Measurements from ENCODE around the gene GNB5.

Gene GNB5

GRCh38 chr15:52204657-52205056 lies 13.5 kb upstream of the GNB5 start:
- Histone ChIP-seq H3K4me3 (ENCODE audit: low read depth, low read length) (no peak overlapping the region), H3K36me3 (ENCODE audit: control insufficient read depth, insufficient read depth, low read length) (peaks cover 9% of the 10 kb centered on the region), H3K9ac (ENCODE audit: low read depth, low read length) (no peak overlapping the region)

GRCh38 chr15:52200831-52201365 lies 9.7 kb upstream of the GNB5 start:
- H3K36me3 ChIP-seq (ENCODE audit: control insufficient read depth, insufficient read depth, low read length): peaks cover 9% of the 10 kb centered on the region
- H3K4me1 ChIP-seq (ENCODE audit: control insufficient read depth, insufficient read depth, low read length): no peaks in the 10 kb centered on the region
- H3K9me3 ChIP-seq (ENCODE audit: control insufficient read depth, insufficient read depth, low read length): no peaks in the 10 kb centered on the region
- no peaks in the 10 kb centered on the region for H3K27me3 ChIP-seq (ENCODE audit: control insufficient read depth, insufficient read depth, low read length)
- no peak overlapping the region for H3K4me3 ChIP-seq (ENCODE audit: low read depth, low read length)
- no peak overlapping the region for H3K9ac ChIP-seq (ENCODE audit: low read depth, low read length)

More at GRCh38 chr15:52204657-52205056, 13.5 kb upstream of the GNB5 start:
- Histone ChIP-seq H3K9me3 (ENCODE audit: control insufficient read depth, insufficient read depth, low read length) (no peaks in the 10 kb centered on the region), H3K4me1 (ENCODE audit: control insufficient read depth, insufficient read depth, low read length) (no peaks in the 10 kb centered on the region), H3K27me3 (ENCODE audit: control insufficient read depth, insufficient read depth, low read length) (no peaks in the 10 kb centered on the region)

DNA sequence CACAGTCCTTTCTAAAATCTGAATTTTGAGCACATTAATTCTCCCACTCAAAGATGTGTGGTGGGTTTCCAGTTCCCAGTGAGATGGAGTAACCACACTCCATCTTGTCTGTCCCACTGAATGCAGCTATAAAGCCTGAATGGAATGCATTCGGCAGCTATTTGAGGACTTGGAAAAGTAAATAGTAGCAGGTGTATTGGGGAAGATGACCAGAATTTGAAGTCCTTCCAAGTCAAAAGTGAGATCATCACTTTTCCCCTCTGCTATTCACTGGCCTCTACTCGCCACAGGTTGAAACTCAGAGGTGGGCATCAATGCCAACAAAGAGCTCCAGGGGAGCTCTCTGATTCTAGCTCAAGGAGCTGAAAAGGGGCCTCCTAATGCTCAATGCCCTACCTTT lies 8.1 kb upstream of the GNB5 start:
- H3K9ac ChIP-seq (ENCODE audit: low read depth, low read length): no peak overlapping the region
- no peaks in the 10 kb centered on the region for H3K27me3 ChIP-seq (ENCODE audit: control insufficient read depth, insufficient read depth, low read length)
- H3K4me1 ChIP-seq (ENCODE audit: control insufficient read depth, insufficient read depth, low read length): no peaks in the 10 kb centered on the region
- H3K36me3 ChIP-seq (ENCODE audit: control insufficient read depth, insufficient read depth, low read length): peaks cover 4% of the 10 kb centered on the region
- no peak overlapping the region for H3K4me3 ChIP-seq (ENCODE audit: low read depth, low read length)
- H3K9me3 ChIP-seq (ENCODE audit: control insufficient read depth, insufficient read depth, low read length): no peaks in the 10 kb centered on the region

DNA sequence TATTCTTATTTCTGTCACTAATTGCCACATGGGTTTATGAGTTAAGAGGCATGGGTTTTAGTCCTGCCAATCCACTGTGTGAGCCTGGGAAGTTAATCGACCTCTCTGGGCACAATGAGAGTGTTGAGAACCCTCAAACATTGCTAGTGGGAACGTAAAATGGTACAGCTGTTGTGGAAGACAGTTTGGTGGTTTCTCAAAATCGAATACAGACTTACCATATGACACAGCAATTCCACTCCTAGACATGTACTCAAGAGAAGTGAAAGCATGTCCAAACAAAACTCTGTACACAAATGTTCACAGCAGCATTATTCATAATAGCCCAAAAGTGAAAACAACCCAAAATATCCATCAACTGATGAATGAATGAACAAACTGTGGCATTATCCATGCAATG lies 5.7 kb upstream of the GNB5 start:
- Histone ChIP-seq H3K9ac (ENCODE audit: low read depth, low read length) (no peak overlapping the region), H3K4me1 (ENCODE audit: control insufficient read depth, insufficient read depth, low read length) (no peaks in the 10 kb centered on the region), H3K27me3 (ENCODE audit: control insufficient read depth, insufficient read depth, low read length) (no peaks in the 10 kb centered on the region), H3K4me3 (ENCODE audit: low read depth, low read length) (no peak overlapping the region), H3K36me3 (ENCODE audit: control insufficient read depth, insufficient read depth, low read length) (peaks cover 4% of the 10 kb centered on the region), H3K9me3 (ENCODE audit: control insufficient read depth, insufficient read depth, low read length) (no peaks in the 10 kb centered on the region)

- no peaks in the 10 kb centered on the region for H3K27me3 ChIP-seq (ENCODE audit: control insufficient read depth, insufficient read depth, low read length)
- H3K4me3 ChIP-seq (ENCODE audit: low read depth, low read length): no peak overlapping the region
- H3K36me3 ChIP-seq (ENCODE audit: control insufficient read depth, insufficient read depth, low read length): no peaks in the 10 kb centered on the region
- no peaks in the 10 kb centered on the region for H3K9me3 ChIP-seq (ENCODE audit: control insufficient read depth, insufficient read depth, low read length)
- no peak overlapping the region for H3K9ac ChIP-seq (ENCODE audit: low read depth, low read length)
- H3K4me1 ChIP-seq (ENCODE audit: control insufficient read depth, insufficient read depth, low read length): no peaks in the 10 kb centered on the region
Measured at GRCh38 chr15:52193791-52194190, 2.6 kb upstream of the GNB5 start.

DNA sequence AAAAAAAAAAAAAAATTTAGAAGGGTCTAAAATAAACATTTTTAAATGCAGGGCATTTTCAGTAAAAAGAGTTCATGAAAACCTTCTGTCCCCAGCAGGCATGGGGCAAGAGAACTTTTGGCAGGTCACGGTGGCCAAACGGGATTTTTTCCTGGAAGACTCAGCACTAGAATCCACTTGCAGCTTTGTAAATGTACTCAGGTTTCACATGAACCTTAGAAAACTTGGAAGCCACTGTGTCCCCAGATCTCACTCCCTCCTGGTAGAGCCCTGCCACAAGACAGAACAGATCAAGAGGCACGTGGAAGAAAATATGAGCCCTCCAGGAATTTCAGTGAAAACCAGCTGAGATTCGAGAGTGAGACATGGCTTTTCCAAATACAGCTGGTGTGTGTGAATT lies 2.1 kb upstream of the GNB5 start:
- H3K4me1 ChIP-seq (ENCODE audit: control insufficient read depth, insufficient read depth, low read length): no peaks in the 10 kb centered on the region
- H3K4me3 ChIP-seq (ENCODE audit: low read depth, low read length): no peak overlapping the region
- no peak overlapping the region for H3K9ac ChIP-seq (ENCODE audit: low read depth, low read length)
- no peaks in the 10 kb centered on the region for H3K27me3 ChIP-seq (ENCODE audit: control insufficient read depth, insufficient read depth, low read length)
- no peaks in the 10 kb centered on the region for H3K9me3 ChIP-seq (ENCODE audit: control insufficient read depth, insufficient read depth, low read length)
- no peaks in the 10 kb centered on the region for H3K36me3 ChIP-seq (ENCODE audit: control insufficient read depth, insufficient read depth, low read length)

- H3K36me3 ChIP-seq (ENCODE audit: control insufficient read depth, insufficient read depth, low read length): no peaks in the 10 kb centered on the region
- no peak overlapping the region for H3K4me3 ChIP-seq (ENCODE audit: low read depth, low read length)
- no peaks in the 10 kb centered on the region for H3K4me1 ChIP-seq (ENCODE audit: control insufficient read depth, insufficient read depth, low read length)
- peaks cover 3% of the 10 kb centered on the region for H3K27me3 ChIP-seq (ENCODE audit: control insufficient read depth, insufficient read depth, low read length)
- no peak overlapping the region for H3K9ac ChIP-seq (ENCODE audit: low read depth, low read length)
- no peaks in the 10 kb centered on the region for H3K9me3 ChIP-seq (ENCODE audit: control insufficient read depth, insufficient read depth, low read length)
Measured at GRCh38 chr15:52186651-52187486, 4.3 kb downstream of the GNB5 start.

GRCh38 chr15:52185151-52185561 lies 6.0 kb downstream of the GNB5 start:
- Histone ChIP-seq H3K9me3 (ENCODE audit: control insufficient read depth, insufficient read depth, low read length) (no peaks in the 10 kb centered on the region), H3K9ac (ENCODE audit: low read depth, low read length) (no peak overlapping the region), H3K4me3 (ENCODE audit: low read depth, low read length) (no peak overlapping the region), H3K36me3 (ENCODE audit: control insufficient read depth, insufficient read depth, low read length) (no peaks in the 10 kb centered on the region), H3K27me3 (ENCODE audit: control insufficient read depth, insufficient read depth, low read length) (peaks cover 13% of the 10 kb centered on the region), H3K4me1 (ENCODE audit: control insufficient read depth, insufficient read depth, low read length) (peaks cover 3% of the 10 kb centered on the region)

- Histone ChIP-seq H3K9me3 (ENCODE audit: control insufficient read depth, insufficient read depth, low read length) (no peaks in the 10 kb centered on the region), H3K27me3 (ENCODE audit: control insufficient read depth, insufficient read depth, low read length) (peaks cover 13% of the 10 kb centered on the region), H3K4me3 (ENCODE audit: low read depth, low read length) (no peak overlapping the region), H3K4me1 (ENCODE audit: control insufficient read depth, insufficient read depth, low read length) (peaks cover 3% of the 10 kb centered on the region), H3K9ac (ENCODE audit: low read depth, low read length) (no peak overlapping the region), H3K36me3 (ENCODE audit: control insufficient read depth, insufficient read depth, low read length) (no peaks in the 10 kb centered on the region)
Measured at GRCh38 chr15:52184721-52185120, 6.5 kb downstream of the GNB5 start.

DNA sequence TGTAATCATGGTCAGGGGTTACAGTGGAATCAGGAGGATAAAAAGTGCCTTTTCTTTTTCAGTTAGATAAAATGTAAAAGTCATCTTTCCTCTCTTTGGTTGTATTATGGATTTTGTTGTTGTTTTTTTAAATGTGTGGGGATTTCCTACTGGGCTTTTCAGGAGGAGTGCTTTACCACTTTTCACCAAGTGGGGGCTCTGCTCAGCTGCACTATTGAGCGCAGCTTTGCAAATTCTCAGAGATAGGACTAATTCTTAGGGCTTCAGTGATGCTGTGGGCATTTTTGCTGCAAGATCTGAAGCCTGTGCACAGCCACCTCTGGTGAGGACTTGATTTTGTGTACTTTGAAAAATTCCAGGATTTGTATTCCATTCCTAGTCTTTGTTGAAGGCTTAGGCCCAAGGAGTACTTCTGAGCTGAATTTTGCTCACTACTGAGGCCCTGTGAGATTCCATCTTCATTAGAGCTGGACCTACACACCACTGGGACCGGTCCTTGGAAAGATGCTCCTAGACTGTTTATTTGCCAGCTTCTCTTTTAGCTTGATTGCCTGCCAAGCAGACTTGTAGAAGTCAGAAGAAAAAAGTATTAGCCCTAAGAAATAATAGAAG lies 7.5 kb downstream of the GNB5 start:
- Histone ChIP-seq H3K36me3 (ENCODE audit: control insufficient read depth, insufficient read depth, low read length) (no peaks in the 10 kb centered on the region), H3K4me1 (ENCODE audit: control insufficient read depth, insufficient read depth, low read length) (peaks cover 3% of the 10 kb centered on the region), H3K27me3 (ENCODE audit: control insufficient read depth, insufficient read depth, low read length) (peaks cover 13% of the 10 kb centered on the region), H3K9me3 (ENCODE audit: control insufficient read depth, insufficient read depth, low read length) (no peaks in the 10 kb centered on the region), H3K9ac (ENCODE audit: low read depth, low read length) (no peak overlapping the region), H3K4me3 (ENCODE audit: low read depth, low read length) (no peak overlapping the region)

DNA sequence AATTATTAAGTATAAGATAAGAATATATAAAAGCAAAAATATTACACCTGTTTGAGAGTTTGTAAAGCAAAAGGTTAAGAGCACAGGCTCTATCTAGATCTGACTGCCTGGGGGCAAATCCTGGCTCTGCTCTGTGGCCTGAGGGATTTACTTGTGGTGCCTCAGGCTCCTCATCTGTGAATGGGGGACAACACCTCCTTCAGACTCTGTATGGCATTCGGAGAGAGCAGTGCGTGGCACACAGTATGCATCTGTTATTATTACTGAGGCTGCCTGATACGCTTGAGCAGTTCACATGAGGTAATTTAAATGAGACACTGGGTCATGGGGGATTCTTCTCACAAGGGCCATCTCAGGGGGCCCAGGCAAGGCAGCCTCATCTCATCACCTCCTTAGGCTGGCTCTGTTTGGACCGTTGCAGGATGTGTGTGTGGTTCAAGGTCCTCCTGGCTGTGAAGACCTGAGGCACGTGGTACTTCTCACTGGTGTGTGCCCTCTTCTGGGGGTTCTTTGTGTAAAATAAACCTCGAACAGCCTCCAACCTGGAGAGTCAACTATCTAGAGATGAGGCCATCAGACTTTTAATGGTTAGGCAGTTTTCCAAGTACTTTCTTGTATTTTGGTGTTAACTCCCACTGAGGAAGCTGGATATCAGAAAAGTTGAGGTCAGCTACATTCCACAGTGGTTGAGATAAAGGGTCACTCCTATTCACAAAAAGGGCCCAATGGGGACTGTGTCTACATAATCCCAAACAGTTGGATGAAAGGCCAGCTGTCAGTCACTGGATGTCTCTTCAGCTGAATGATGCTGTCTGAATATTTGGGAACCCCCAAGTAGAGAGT lies 9.0 kb downstream of the GNB5 start:
- Histone ChIP-seq H3K9ac (ENCODE audit: low read depth, low read length) (no peak overlapping the region), H3K4me3 (ENCODE audit: low read depth, low read length) (no peak overlapping the region), H3K36me3 (ENCODE audit: control insufficient read depth, insufficient read depth, low read length) (no peaks in the 10 kb centered on the region), H3K27me3 (ENCODE audit: control insufficient read depth, insufficient read depth, low read length) (peaks cover 13% of the 10 kb centered on the region), H3K9me3 (ENCODE audit: control insufficient read depth, insufficient read depth, low read length) (no peaks in the 10 kb centered on the region), H3K4me1 (ENCODE audit: control insufficient read depth, insufficient read depth, low read length) (peaks cover 8% of the 10 kb centered on the region)
